Daoy (cell line): ENCODE data around the gene HOXC5. TPM values are rescaled to one million over a fixed set of nuclear protein-coding genes. Genes with fewer than 3 reads are reported as not detected.
A peak's percentile ranks its signal among the peaks of the same experiment; 100 is the strongest.
"Not testable (repeated sequence)": the region's sequence is repeated elsewhere in the genome, so short reads cannot be mapped to it uniquely, and the experiment has no call there.

ENCODE experiments used
- DNase-seq: peaks from one replicate; pipeline ENCODE4 v3.0.0-alpha.2; 2015; ENCODE audit warnings: low read depth
- total RNA-seq: library from RNA; depleted of rRNA; stranded (reverse); fragments of >200 nt; shearing (Covaris generic); gene quantifications from 2 replicates; pipeline ENCODE4 v1.2.3, GENCODE V29; 2014; rRNA removed

Gene HOXC5
- total RNA-seq, 1 experiment from 2014 or later = 1.9 TPM

- no peak for DNase-seq
These were observed 28.3 kb downstream of the HOXC5 start for GRCh38 chr12:54060975-54061778.

- no peak for DNase-seq
These were observed 32.8 kb downstream of the HOXC5 start for GRCh38 chr12:54065677-54066076.

GRCh38 chr12:54066408-54066807 is 33.6 kb downstream of the HOXC5 start:
- DNase-seq = no peak

GRCh38 chr12:54068418-54069070 is 35.7 kb downstream of the HOXC5 start:
- DNase-seq = no peak

- no peak for DNase-seq
These were observed 39.1 kb downstream of the HOXC5 start for GRCh38 chr12:54071942-54072341.

GRCh38 chr12:54074308-54074707 is 41.5 kb downstream of the HOXC5 start:
- no peak for DNase-seq

GRCh38 chr12:54075409-54075808 is 42.6 kb downstream of the HOXC5 start:
- DNase-seq = no peak

GRCh38 chr12:54075974-54076373 is 43.1 kb downstream of the HOXC5 start:
- DNase-seq = no peak

GRCh38 chr12:54077843-54078242 is 45.0 kb downstream of the HOXC5 start:
- DNase-seq = not testable (repeated sequence)

- not testable (repeated sequence) for DNase-seq
These were observed 46.3 kb downstream of the HOXC5 start for GRCh38 chr12:54079115-54079514.

- DNase-seq = not testable (repeated sequence)
These were observed 47.4 kb downstream of the HOXC5 start for GRCh38 chr12:54080008-54080924.

- not testable (repeated sequence) for DNase-seq
These were observed 48.2 kb downstream of the HOXC5 start for GRCh38 chr12:54081053-54081514.

- not testable (repeated sequence) for DNase-seq
These were observed 48.9 kb downstream of the HOXC5 start for GRCh38 chr12:54081581-54082396.

- peak; percentile 13 for DNase-seq
These were observed 49.6 kb downstream of the HOXC5 start for GRCh38 chr12:54082397-54082892.

Other genes with a start within 250 kb of the HOXC5 start
- gene HOXC13, start 94.2 kb upstream of the HOXC5 start, total RNA-seq = 2.5 and 2.8 TPM in 2 replicates
- 4.3 and 6.0 TPM in 2 replicates for gene HOXC12, start 78.1 kb upstream of the HOXC5 start, total RNA-seq
- 1.5 and 2.6 TPM in 2 replicates for gene HOXC11, start 59.9 kb upstream of the HOXC5 start, total RNA-seq
- gene HOTAIR, start 58.1 kb upstream of the HOXC5 start, total RNA-seq = 1.5 and 2.2 TPM in 2 replicates
- gene HOXC10, start 47.9 kb upstream of the HOXC5 start, total RNA-seq = 5.3 and 18.7 TPM in 2 replicates
- 7.3 and 12.6 TPM in 2 replicates for gene HOXC9, start 32.9 kb upstream of the HOXC5 start, total RNA-seq
- 1.4 and 1.9 TPM in 2 replicates for gene HOXC8, start 24.1 kb upstream of the HOXC5 start, total RNA-seq
- 2.0 and 2.8 TPM in 2 replicates for gene HOXC6, start 4.6 kb upstream of the HOXC5 start, total RNA-seq
- 2.4 and 4.7 TPM in 2 replicates for gene HOXC4, start 20.8 kb downstream of the HOXC5 start, total RNA-seq
- gene SMUG1, start 155.9 kb downstream of the HOXC5 start, total RNA-seq = 67.7 and 71.6 TPM in 2 replicates
- 44.9 and 64.3 TPM in 2 replicates for gene CBX5, start 247.1 kb downstream of the HOXC5 start, total RNA-seq
- gene HNRNPA1, start 247.7 kb downstream of the HOXC5 start, total RNA-seq = 499 and 609 TPM in 2 replicates